ENCODE data around the gene ZBTB46.

Gene ZBTB46

DNA sequence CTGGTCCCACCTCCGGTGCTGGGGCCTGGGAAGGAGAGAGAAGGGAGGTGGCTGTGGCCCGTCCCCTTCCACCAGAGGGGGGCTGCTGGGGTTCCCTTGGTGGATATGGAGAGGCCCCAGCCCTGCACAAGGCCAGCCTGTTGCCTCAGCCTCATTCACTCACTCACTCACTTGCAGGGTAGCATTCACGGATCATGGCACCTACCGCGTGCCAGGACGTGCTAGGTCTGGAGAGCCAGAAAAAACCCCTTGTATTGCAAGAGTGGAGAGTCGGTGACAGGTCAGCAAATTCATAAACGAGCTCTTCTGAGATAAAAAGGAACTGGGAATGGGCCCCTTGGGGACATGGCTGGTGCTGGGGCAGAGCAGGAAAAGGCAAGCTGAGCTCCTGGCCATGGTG, 6.4 kb upstream of the ZBTB46 start:
- no peak for DNase-seq

DNA sequence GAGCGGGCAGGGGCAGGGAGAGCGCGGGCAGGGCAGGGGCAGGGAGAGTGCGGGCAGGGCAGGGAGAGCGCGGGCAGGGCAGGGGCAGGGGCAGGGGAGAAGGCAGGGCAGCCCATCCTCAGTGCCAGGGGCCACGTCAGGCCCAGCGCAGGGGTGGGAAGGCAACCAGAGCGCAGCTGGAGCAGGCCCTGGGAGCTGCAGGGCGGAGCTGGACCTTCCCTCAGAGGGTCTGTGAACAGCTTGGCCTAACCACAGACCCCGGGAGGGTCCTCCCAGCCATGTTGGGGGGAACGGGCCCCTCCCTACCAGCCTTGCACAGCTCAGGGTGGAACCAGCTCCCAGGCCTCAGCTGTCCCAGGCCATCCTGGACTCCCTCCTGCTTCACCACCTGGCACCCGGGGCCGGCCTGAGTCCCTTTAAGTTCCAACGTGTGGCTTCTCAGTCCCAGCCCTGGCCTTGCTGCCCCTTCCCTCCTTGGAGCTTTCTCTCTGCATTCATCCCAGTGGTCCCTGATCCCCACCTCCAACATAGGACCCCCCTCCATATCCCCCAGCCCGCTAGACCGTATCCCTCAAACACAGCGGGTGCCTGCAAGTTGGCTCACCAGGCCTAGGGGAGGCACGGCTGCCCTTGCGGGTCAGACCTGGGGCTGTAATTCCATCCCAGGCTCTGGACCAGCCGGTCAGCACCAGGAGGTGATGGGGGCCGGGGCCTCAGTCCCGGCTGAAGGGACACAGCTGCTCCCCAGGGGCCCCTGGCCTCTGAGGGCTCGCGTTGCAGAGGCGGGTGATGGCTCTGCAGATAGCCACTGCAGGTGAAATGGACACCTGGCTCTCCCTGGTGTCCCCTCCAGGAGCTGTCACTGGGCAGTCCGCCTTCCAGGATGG, 5.6 kb upstream of the ZBTB46 start:
- DNase-seq, result no peak

DNA sequence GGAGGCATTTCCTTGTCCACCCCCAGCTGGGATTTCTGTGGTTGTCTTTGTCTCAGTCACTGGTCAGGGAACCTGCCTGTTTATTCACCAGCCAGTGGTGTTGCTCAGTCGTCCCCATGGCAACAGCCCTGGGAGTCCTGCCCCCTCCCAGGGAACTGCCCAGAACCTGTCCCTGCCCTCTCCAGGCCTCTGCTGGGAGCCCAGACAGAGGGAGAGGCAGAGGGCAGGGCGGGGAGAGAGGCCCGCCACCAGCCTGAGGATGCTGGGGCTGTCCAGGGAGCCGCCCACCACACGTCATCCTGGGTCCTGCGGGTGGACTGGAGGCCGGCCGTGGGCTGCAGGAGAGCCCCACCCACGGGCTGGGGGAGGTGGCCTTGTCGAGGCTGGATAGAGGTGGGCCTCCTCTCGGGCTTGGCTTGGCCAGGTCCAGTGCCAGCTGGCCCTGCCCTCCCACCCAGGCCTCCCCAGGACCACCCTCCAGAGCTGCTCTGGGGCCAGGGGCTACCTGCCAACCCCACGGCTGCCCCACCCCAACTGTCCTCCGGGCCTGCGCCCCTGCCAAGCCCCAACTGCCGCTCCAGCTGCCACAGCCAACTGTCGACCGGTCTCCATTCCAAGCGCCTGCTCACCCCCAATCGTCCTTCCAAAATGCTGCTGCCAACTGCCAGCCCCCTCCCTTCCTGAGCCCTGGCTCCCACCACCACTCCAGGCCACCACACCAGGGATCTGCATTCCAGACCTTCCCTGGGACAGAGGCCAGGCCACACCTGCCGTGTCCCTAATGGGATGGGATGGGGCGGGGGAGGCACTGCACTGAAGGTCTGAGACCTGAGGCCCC, 4.2 kb upstream of the ZBTB46 start:
- DNase-seq, result peak; percentile 71

DNA sequence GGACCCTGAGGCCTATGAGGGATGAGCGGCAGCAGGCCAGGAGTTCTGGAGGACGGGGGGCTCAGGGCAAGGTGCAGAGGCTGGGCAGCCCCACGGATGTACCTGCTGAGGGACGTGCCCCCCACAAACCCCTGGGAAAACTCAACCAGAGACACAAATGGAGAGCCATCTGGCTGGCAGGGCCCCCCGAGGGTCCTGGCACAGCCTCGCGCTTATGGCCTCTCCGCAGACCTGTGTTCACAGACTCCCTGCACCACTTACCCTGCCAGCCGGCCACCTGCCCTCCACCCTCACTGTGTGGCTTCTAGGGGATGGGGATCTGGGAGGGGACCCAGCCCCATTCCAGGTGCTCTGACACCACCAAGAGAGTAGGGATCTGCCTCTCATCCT, 3.4 kb upstream of the ZBTB46 start:
- DNase-seq, result no peak

DNA sequence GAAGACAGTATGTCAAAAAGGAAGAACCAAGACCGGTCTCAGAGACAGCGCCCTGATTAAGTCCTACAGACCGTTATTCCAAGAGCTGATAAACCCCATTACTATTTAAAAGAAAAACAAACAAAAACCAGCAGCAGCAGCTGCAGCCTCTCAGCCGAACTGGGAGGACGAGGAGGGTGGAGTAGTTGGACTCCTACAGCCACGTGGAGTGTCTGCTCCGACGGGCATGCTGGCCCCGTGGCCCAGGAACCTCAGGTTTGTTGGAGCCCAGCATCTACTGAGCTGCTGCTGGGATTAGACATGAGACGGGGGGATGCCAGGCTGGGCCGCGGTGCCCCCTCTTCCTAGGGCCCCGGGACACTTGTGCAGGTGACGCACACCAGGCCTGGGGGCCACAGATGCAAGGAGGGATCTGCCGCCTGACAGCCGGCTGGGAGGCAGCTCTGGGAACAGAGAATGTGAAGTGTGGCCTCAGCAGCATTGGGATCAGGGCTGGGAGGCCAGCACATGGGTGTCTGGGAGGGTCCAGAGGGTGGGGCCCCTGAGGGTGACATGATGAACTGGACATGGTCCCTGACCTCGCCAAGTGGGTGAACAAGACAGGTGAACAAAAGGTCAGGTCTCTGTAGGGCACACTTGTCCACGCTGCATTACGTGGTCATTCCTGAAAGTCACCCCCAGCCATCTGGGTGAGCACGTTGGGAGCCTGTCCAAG, 2.9 kb upstream of the ZBTB46 start:
- DNase-seq, result no peak

DNA sequence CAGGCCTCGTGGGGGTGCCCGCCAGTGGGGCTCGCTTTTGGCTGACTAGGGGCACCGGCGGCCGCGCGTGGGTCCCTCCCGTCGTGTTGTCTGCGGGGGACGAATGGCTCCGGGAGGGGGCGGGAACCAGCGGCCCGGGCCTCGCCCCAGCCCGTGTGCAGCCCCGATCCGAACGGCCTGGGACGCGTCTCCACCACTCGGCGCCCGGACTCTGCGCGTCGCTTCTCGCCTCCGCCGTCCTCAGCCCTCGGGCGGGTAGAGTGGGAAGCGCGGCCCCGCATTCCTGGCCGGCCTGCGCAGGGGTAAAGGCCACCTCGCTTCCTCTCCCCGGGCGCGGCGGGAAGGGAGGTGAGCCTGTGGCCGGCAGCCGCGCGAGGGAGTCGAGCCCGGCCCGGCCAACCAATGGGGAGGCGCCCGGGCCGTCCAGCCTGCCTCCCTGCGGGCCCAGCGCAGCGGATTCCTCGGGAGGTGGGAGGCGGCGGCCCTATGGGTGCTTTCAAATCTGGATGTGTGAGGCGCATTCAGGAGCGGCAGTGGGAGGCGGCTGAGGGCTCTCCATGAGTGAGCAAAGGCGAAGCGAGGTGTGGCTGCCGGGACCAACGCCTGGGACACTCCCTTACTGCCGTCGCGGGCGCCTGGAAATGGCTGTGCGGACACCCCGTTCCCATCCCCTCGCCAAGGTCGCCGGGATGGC, 1.1 kb upstream of the ZBTB46 start:
- no peak for DNase-seq

DNA sequence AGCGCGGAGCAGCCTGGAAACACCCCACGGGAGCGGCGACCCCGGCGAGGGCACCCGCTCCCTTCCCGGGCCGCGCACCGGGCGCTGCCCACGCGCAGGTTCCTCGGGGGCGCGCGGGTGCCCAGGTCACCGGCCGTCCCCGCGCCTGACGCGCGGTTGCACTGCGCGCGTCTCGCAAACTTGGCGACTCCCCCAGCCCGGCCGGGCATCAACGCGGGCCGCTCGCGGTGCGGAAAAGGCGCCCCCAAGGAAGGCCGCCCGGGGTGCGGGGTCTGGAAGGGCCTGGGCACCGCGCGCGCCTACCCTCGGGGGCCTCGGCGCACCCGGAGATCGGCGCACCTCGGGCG, 555 bp upstream of the ZBTB46 start:
- no peak for DNase-seq

DNA sequence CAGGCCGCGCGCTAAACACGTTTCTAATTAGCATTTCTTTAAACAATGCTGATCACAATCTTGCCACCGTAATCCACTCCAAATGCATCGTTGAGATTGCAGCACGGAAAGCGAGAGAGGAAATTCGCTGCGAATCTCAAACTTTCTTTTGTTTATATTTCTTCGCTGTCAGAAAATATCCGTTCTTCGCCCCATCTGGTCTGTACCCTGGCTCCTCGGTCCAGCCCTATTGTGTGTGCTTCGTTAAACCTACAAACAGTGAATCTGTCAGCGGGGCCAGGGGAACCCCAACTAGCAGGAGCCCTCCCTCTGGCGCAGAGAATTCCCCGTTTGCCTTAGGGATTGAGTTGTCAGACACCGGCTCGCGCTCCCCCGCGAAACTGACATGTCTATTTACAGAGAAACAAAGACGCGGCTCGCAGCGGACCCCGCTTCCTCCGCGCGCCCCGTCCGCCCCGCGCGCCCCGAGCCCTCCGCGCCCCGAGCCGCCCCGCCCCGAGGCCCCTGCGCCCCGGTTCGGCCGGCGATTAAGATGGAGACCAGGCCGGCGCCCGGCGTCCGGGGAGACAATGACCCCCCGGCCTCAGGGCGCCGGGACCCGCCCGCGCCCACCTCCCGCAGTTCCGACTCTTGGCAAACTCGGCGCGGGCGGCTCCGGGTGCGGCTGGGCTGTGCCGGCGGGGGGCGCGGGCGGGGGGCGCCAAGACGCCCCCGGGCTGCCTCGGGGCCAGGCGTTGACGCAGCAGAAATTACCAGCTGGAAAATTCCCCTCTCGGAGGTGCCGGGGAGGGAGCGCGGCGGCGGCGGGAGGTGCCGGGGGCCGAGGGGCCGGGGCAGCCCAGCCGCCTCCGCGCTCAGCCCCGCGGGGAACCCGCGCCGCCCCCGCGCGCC, 874 bp downstream of the ZBTB46 start:
- DNase-seq, result no peak

DNA sequence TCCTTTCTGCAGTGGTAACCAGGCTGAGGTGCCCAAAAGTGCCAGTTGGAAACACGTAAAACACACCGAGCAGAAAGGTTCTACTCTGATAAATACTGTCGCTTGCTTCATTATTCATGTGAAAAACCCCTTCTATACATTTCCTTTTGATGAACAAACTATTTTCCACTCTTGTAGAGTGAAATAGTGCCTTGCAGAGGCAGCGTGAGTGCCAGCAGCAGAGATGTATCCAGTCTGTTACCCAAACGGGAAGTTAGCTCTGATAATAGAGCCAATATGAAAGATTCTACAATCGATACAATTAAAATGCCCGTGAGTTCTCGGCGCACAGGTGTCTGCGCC, 1.5 kb downstream of the ZBTB46 start:
- DNase-seq, result no peak

DNA sequence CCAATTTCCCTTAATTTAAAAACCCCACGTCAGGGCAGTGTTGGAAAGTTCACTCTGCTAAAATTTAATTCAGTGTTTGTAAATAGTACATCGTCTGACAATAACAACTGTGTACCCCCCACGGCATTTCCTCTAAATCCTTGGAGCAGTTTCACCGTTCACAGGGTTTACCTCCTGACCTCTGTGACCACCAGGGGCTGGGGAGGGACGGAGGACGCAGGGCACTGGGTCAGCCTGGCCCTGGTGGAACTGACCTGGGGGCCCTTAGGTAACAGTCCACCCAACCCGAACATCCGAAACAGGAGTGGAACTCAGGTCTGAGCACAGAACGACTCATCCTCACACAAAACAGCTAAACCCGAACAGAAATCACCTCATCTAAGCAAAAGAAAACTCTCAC, 2.1 kb downstream of the ZBTB46 start:
- no peak for DNase-seq

DNA sequence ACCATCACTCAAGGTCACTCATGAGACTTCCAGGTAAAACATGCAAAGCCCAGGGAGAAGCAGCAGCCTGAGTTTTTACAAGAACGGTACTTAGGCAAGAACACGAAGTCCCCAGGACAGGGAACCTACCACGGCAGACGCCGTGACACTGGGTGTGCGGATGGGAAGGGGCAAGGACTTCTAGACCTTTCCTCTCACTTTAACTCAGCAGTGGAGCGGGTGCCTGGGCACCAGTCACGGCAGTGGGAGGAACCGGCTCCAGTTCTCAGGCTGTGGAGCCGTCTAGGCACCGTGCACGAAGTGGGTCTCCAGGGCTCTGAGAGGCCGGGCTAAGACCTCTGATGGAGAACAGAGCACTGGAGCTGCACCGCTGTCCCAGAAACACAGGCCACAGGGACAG, 2.5 kb downstream of the ZBTB46 start:
- DNase-seq, result no peak

DNA sequence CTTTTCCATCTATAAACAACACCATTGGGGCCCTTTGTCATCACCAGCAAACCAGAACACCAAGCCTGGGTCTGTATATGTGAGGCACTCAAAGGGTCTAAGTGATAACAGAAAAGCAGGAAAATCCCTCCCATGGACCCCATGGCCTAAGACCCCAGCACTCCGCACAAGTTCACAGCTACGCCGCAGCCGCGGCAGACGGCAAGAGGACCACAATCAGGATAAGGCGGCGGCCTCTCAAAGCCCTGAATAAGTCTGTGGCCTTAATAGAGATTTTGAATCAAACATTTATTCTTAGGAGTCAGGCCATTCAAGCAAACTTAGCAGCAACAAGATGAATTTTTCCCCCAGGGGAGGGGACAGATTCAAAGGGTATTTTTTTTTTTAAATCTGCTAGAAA, 2.9 kb downstream of the ZBTB46 start:
- DNase-seq, result no peak

DNA sequence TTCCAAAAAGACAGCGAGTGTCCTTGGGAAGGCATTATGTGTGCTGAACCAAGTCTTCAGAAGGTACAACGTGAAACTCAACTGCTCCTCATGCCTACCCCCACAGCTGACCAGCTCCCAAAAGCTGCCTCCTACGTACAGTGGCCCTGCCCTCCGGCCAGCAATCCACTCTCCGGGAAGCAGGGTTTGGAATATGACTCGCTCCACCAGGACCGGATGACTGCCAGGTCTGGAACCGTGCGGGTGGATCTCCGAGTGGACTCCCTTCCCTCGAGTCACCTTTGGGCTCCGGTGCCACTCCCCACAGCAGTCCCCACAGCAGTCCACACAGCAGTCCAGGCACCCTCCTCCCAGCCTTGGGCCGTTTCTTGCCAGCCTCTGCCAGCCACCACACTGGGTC, 4.3 kb downstream of the ZBTB46 start:
- DNase-seq, result no peak

DNA sequence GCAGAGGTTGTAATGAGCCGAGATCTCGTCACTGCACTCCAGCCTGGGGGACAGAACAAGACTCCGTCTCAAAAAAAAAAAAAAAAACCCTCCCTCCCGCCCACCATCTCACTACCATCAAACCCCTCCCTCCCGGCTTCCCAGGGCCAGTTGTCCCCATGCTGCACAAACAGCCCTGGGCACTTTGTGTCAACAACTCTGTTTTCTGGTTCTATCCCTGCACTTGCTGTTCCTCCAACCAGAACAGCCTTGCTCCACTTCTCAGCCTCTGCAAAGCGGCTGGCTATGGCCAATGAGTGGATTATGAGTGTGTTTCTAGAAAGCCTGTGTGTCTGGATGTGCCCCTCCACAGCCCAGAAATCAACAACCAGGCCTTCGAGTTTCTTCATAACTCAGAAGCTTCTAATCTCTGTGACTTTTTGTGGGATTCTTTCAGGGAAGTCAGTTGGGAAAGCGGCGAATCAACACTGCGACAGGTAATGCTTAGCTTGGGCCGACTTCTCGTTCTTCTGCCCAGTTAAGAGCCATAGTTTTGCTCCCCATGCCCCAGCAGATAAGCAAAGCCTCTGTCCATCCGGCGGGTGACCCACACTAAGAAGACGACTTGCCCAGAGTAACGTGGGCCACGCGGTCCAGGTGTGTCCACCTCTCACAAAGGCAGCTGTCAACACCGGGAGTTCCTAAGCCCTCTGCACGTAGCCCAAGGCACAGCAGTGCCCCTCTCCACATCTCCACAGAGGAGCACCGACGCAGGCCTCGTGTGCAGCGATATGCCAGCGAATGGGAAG, 5.5 kb downstream of the ZBTB46 start:
- DNase-seq, result no peak

DNA sequence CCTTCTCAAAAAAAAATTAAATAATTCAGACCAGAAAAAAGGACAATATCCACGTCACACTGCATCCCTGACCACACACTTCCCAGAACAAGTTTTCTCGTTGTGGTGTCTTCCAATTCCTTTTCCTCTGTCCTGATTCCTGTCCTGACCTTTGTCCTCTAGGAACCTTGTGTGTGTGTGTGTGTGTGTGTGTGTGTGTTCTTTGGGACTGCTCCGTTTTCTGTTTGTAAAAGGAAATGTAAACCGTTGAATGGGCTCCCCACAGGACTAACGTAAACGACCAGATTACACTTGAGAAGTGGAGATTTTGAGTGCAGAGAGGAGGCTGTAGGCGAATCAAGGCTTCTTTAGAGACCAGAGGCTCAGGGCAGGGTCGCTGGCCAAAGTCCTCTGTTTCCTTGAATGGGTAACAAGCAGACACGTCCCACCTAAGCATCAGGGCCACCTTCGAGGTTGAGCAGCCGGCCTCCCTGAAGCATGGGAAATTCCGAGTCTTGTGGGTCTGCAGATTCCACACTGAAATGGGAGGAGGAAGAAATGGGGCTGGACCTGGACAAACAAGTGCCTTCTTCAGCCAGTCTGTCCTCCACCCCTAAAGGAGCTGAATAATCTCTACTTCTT, 7.3 kb downstream of the ZBTB46 start:
- no peak for DNase-seq

DNA sequence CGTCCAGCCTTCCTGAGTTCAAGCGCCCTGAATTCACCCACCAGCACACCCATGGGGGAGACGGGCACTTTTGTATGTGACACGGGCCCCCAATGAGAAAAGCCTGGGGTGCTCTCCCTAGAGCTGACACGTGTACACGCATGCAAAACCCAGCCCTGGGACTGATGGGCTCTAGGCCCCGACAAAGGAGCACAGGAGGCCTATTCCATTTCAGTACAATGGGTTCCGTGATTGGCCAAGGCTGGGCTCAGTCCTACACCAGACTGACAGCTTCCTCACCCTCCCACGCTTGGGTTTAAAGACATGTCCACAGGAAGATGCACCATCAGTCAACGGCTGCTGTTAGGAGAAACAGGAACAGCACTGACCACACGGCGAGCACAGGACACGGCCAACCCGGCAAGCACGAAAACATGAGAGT, 8.8 kb downstream of the ZBTB46 start:
- no peak for DNase-seq

DNA sequence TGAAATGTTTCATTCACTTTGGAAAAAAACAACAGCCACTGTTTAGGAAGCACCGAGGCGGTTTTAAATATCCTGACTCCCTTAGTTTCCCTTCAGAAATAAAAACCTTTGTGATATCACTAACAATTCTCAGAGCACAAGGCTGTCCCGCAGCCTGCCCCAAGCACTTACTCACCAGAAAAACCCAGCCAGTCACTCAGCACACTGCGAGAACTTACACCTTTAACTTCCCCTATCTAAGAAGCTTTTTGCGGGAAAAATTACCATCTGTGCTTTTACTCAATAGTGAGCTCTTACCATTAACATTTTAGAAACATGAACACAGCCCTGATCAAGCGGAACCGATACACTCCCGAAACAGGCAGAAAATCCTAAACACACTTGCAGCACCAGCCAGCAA, 9.3 kb downstream of the ZBTB46 start:
- DNase-seq, result no peak

DNA sequence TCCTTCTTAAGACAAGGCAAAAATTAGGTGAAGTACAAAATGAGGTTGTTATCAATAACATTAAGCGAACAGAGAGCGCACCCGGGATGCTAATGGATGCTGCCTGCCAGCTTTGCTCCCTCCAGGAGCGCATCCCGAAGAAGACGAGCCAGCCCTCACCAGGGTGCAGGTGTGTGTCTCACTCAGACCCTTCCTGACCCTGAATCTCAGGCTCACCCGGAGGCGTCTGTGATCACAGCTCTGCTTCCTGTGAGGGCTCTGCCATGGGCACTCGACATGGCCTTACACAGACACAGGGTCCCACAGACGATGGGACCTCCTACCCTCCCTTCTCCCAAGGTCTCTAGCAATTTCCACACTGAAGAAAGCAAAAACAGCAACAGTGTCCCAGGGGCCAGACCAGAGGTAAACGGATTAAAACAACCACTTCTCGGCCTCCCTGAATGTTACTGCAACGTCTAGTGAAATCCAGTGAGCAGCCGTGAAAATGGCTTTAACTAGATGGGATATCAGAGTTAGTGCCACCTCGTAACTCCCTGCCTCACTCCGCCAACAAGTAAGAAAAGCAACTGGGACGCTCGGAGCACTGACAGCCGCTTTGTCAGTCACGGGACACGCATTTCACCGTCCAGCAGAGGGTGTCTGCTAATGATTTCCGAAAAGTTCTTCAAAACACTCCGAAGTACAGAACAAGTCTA, 11.7 kb downstream of the ZBTB46 start:
- no peak for DNase-seq

DNA sequence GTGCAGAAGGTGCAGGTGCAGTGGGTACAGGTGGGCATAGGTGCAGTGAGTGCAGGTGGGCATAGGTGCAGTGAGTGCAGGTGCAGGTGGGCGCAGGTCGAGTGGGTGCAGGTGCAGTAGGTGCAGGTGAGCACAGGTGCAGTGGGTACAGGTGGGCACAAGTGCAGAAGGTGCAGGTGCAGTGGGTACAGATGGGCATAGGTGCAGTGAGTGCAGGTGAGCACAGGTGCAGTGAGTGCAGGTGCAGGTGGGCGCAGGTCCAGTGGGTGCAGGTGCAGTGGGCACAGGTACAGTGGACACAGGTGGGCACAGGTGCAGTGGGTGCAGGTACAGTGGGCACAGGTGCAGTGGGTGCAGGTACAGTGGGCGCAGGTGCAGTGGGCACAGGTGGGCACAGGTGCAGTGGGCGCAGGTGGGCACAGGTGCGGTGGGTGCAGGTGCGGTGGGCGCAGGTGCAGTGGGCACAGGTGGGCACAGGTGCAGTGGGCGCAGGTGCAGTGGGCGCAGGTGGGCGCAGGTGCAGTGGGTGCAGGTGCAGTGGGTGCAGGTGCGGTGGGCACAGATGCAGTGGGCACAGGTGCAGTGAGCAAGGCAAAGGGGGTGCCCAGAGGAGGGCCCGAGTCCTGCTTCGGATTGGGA, 15.3 kb downstream of the ZBTB46 start:
- no peak for DNase-seq
